GM12875 (cell line): ENCODE measurements around the gene C11orf86.

Source experiments
- H3K4me3 ChIP-seq: one replicate; pipeline ENCODE4 v1.5.1; 2011; ENCODE audit warnings: low read depth, low read length, control low read depth
- TF ChIP-seq, protein P1 (sequence below): IDR thresholded peaks from 2 replicates; pipeline ENCODE4 v1.5.1; 2011; ENCODE audit warnings: low read depth, mild to moderate bottlenecking, control low read depth, inconsistent platforms, low read length, moderate library complexity, borderline replicate concordance; ENCODE audit not compliant: insufficient read depth

Gene C11orf86

DNA sequence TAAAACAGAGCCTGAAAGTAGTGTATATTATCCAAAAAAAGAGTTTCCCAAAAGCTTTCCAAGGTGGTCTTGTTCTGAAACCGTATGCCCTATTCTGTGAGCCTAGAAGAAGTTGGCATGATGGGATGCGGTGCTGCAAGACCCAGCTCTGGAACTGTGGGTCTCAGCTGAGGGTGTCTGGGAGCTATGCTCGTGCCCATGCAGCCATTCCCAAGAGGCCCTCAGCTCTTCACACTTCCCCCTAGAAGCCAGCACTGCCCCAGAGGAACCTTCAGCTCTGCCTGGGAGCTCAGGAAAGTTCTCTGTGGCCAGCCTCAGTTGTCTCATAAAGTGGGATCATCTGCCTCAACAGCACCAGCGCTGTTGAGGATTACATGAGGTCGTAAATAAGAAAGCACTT is 41.4 kb downstream of the C11orf86 start:
- TF ChIP-seq, protein P1, sequence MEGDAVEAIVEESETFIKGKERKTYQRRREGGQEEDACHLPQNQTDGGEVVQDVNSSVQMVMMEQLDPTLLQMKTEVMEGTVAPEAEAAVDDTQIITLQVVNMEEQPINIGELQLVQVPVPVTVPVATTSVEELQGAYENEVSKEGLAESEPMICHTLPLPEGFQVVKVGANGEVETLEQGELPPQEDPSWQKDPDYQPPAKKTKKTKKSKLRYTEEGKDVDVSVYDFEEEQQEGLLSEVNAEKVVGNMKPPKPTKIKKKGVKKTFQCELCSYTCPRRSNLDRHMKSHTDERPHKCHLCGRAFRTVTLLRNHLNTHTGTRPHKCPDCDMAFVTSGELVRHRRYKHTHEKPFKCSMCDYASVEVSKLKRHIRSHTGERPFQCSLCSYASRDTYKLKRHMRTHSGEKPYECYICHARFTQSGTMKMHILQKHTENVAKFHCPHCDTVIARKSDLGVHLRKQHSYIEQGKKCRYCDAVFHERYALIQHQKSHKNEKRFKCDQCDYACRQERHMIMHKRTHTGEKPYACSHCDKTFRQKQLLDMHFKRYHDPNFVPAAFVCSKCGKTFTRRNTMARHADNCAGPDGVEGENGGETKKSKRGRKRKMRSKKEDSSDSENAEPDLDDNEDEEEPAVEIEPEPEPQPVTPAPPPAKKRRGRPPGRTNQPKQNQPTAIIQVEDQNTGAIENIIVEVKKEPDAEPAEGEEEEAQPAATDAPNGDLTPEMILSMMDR: no peak
- no peak overlapping the region for H3K4me3 ChIP-seq

DNA sequence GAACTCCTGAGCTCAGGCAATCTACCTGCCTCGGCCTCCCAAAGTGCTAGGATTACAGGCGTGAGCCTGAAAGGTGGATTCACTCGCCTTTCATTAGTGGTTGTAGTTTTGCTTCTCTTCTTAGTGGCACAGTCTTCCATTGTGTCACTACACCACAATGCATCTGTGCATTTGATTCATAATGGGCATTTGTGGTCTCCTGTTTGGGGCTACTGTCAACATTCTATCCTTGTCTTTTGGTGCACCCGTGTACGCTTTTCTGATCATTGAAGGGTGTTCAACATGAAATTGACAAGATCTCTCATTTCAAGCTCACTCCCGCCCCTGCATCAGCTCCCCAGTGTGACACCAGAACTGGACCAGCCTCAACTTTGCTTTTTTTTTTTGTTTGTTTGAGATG is 45.8 kb downstream of the C11orf86 start:
- TF ChIP-seq, protein P1: no peak
- no peak overlapping the region for H3K4me3 ChIP-seq

DNA sequence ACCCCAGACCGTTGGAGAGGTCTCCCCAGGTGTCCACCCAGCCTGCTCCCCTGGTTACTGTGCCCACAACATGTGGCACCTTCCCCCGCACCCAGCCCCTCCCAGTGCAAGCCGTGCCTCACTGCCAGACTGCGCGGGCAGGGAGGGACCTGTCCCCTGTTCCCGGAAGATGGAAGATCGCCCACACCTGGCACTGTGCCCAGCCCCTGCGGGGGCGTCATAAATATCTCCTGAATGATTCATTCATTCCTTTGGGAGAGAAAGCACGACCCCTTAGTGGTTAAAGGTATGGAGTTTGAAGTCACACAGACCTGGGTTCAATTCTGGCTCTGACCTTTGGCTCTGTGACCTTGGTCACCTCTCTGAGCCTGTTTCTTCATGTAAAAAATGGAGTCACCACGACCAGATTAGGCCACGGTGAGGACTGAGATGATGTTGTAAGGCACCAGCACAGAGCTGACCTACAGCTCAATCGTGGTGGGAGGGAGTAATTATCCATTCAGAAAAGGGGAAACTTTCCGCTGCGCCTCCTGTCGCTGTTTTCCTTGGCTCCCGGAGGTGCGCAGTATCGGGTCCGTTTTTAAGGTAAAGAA is 47.3 kb downstream of the C11orf86 start:
- TF ChIP-seq, protein P1: no peak
- H3K4me3 ChIP-seq: no peak overlapping the region

DNA sequence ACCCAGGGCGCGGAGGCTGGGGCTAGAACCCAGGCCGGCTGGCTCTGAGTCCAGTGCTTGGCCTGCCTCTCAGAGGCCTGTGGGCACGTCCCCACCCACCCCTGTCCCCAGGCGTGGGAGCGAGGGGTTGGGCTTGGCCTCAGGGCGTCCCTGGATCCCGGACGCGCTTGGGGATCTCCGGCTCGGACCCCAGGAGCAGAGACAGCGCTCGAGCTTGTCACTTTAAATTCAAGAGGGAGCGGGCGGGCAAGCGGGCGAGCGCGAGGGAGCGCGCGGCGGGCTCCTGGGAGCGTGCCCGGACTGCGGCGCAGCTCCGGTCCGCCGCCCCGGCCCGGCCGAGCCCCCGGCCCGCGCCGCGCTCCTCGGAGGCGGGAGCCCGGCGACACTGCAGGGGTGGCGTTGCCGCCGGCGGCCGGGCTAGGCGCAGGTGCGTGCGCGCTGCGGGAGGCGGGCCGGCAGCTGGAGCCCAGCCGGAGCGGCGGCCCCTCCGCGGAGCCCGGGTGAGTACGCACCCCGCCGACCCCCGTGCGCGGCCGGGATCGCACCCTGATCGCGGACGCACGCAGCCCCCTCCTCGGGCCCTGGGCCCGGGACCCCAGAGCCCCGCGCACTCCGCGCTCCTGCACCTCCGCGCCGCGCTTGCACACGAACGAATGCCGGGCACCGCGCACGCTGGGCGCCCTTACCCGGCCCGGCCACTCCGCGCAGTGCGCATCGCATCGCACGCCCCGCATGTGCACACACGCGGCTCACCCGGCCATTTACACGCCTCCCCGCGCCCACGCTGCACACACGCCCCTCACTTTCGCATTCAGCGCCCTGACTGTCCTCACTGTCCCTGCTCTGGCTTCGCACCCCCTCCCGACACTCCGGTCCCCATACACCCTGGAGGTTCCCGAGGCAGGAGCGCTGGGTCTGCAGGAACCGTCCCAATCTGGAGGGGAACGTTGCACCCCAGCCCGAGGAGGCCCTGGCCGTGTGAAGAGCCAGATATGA is 48.2 kb downstream of the C11orf86 start, which contains the start of gene SYT12:
Gene SYT12, plus strand, starts transcription at position 174 of the 996 bp plus-strand sequence. CDS start 7,011 bp downstream, outside the sequence.
- no peak within 1 kb of the TSS for H3K4me3 ChIP-seq
- TF ChIP-seq, protein P1: no peak

DNA sequence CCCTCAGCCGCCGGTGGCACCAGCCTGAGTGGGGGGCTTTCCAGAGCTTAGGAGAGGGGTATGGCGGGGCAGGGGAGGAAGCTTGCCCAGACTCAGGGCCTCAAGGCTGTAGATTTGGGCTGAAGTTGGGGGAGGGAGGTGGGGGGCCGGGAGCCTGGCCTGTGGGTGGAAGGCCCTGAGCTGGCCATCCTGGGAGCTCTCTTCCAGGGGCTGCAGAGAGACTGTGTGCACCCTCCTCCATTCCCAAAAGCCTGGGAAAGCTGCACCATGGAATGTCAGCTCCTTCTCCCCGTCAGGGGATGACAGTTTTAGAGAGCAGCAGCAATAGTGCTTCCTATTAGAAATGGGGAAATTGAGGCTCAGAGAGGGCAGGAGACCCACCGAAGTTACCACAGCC is 48.9 kb downstream of the C11orf86 start:
- H3K4me3 ChIP-seq: no peak overlapping the region
- TF ChIP-seq, protein P1: no peak

DNA sequence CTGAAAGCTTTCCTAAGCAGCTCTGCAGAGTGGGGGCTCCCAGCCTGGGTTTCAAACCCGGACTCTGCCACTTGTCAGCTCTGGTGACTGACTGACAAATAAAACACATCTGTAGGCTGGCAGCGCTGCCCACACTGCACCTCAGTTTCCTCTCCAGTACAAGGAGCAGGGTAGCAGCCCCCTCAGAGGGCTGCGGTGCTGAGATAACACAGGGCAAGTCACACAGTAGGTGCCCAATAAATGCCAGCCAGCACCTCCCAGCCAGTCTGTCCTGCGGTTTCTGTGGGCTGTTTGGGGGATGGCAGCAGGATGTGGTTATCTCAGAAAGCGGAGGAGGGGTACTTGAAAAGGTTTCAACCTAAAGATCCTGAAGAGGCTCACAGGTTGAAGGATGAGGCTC is 49.3 kb downstream of the C11orf86 start:
- peak overlapping the region; percentile 16 for H3K4me3 ChIP-seq
- TF ChIP-seq, protein P1: no peak

DNA sequence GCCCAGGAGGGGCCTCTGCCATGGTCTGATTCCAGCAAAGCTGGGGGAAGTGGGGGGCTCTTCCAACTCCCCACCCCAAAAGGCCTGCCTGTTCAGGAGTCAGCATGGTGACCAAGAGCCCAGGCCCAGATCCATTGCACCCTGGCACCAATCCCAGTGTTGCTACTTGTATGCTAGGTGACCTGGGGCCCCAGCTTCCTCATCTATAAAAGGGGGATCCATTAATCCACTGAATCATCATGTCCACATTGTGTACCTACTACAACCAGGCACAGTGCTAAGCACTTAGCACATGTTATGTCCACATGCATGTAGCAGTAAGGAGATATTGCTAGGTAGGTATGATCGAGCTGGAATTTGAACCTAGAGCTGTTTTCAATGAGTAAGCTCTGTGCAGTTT is 49.9 kb downstream of the C11orf86 start:
- H3K4me3 ChIP-seq: no peak overlapping the region
- TF ChIP-seq, protein P1: no peak
